AML-193 (cell line): ENCODE results near the gene PTPN3.
A peak's percentile ranks its signal among the peaks of the same experiment; 100 is the strongest.
"Not testable (repeated sequence)": the region's sequence is repeated elsewhere in the genome, so short reads cannot be mapped to it uniquely, and the experiment has no call there.

Experiments used
- DNase-seq, 2 experiments: peaks; one replicate each; lab custom pipeline; 2025; lab: John Stamatoyannopoulos, UW

PTPN3 gene

GRCh38 chr9:109498195-109499092 lies at the start of gene PTPN3:
TSS of gene PTPN3 (minus strand) at chr9:109498307. CDS start at chr9:109463434, 34,873 bp downstream.
- no peak for DNase-seq

GRCh38 chr9:109544954-109545353 lies 46.8 kb upstream of the PTPN3 start:
- not testable (repeated sequence) for DNase-seq

GRCh38 chr9:109542922-109543321 lies 44.8 kb upstream of the PTPN3 start:
- no peak for DNase-seq

- DNase-seq: no peak
Measured at GRCh38 chr9:109538346-109538745, 40.2 kb upstream of the PTPN3 start.

- no peak for DNase-seq
Measured at GRCh38 chr9:109537288-109537687, 39.2 kb upstream of the PTPN3 start.

DNA sequence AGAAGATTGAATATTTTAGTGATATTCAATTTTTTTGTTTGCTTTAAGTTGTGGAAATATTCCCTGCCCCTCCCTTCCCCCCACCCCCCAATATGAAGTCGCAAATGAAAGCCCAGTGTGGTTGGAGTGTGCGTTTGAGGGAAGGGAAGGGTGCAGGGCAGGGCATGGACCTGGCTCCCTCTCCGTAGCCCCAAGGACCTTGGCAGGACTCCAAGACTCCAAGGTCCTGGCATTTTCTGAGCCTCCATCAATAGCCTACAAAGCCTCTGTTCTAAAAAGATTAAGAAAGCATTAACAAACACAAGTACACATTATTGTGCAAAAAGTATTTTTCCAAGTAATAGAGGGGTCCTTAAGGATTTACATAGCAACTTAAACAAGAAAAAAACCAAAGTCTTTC lies 38.8 kb upstream of the PTPN3 start:
- no peak for DNase-seq

- no peak for DNase-seq
Measured at GRCh38 chr9:109535365-109535764, 37.3 kb upstream of the PTPN3 start.

GRCh38 chr9:109534151-109534550 lies 36.0 kb upstream of the PTPN3 start:
- no peak for DNase-seq

GRCh38 chr9:109532652-109533051 lies 34.5 kb upstream of the PTPN3 start:
- not testable (repeated sequence) for DNase-seq

DNA sequence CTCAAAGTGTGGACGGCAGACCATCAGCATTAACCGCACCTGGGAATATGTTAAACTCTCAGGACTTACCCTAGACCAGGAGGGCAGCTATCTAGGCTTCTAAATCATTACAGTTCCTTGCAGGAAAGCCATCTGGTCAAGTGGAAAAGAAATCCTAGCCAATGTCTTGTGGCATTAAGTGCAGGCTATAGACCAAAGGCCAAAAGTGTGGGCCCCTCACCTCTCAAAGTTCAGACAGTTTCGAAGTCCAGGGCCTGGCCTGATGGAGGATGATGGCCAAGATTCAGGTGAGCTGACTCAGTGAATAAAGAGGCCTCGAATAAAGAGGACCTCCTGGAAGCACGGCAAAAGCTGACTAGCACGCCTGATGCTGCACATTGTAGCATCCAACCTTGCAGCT lies 24.0 kb upstream of the PTPN3 start:
- no peak for DNase-seq

DNA sequence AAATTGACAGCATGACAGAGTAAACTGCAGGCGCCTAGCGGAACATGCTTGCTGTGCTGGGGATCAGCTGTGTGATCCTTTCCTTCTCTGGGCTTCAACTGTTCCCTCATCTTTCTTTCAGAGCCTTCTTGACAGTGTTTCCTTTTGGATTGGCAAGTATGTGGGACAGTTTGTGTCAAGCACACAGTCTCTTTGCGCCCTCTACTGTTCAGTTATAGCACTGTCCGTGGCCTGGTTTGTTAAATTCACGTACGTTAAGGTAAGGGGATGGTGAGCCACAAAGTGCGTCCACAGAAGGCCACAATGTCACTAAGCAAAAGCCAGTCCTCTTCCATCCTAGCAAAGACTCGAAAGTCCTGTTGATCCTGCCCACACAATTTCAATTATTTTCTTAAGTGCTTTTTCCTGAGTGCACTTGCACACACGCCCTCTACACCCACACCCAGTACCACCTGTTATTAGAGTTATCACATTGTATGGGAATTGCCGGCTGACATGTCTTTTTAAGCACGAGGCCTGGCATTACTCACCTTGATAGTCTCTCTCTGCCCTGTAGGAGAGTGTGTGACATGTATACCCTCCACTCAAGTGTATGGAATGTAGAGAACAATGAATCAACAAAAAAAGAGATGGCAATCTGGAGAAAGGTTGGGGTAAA lies 22.5 kb upstream of the PTPN3 start:
- DNase-seq: peak; percentile 21 to 36

GRCh38 chr9:109519366-109519765 lies 21.3 kb upstream of the PTPN3 start:
- peak; percentile 3 to 13 for DNase-seq

DNA sequence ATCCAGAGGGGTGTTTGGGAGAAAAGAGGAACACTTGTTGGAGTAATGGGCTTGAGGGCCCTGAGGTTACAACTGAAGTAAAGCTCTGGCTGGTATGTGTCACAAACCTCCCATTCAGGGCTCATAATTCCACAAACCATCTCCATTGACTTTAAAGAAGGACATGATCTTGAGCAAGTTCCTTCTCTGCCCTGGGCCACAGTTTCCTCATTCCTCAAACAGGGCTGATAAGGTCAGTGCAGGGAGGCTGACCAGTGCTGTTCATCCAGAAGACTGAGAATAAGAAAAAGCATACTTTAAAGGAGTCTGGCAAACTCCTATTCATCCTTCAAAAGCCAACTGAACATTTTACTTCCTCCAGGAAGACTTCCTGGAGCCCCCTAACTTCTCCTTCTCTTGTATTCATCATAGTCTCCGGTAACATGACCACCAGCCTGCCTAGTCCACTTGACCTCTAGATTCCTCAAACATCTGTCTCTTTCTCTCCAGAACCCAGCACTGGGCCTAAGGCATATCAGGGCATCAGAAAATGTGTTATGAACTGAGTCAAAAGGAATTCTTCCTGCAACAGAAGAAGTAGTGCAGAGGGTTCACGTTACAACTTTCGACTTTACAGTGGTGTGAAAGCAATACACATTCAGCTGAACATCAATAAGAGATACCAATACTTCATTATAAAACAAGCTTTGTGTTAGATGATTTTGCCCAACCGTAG lies 20.7 kb upstream of the PTPN3 start:
- no peak for DNase-seq

- DNase-seq: no peak
Measured at GRCh38 chr9:109517901-109518377, 19.8 kb upstream of the PTPN3 start.

DNA sequence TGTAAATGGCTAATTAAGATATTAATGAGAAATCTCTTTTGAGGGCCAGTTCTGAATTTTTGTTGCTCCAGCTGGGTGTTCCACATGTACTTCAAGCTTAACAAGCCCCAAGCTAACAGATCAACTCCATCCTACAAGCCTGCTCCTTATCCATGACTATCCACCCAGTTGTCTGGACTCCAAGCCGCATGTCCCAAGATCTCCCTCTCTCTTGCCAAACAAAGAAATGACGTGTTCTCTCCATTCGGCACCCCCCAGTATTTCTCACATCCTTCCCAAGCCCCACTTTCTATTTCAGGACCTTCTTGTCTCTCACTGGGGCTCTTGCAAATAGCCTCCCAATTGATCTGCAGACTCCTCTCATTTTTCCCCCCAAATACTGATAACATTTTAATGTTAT lies 15.8 kb upstream of the PTPN3 start:
- no peak for DNase-seq

- DNase-seq: no peak
Measured at GRCh38 chr9:109512170-109512756, 14.2 kb upstream of the PTPN3 start.

DNA sequence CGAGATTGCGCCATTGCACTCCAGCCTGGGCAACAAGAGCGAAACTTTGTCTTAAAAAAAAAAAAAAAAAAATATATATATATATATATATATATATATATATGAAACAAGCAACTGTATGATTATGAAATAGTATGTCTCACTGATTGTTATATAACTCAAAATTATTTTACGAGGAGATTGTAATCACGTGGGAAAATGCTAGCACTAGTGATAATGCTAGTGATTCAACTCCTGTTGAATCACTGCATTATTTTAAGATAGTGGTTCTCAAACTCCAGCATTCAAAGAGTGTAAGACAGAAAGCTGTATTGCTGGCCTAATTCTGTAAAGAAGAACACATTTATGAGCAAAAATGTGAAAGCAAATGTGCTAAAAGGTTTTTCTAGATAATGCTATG lies 12.4 kb upstream of the PTPN3 start:
- no peak for DNase-seq

DNA sequence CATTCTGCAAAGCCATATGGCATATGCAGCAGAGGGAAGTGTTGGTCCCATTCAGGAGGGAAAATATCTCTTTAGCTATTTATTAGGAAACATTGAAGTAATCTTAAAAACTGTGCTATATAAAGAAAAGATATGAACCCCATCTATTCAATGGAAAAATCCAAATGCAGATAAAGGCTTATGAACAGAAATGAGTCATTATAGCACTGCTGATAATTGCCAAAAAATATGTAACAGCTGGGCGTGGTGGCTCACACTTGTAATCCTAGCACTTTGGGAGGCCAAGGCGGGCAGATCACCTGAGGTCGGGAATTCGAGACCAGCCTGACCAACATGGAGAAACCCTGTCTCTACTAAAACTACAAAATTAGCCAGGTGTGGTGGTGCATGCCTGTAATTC lies 11.9 kb upstream of the PTPN3 start:
- not testable (repeated sequence) for DNase-seq

DNA sequence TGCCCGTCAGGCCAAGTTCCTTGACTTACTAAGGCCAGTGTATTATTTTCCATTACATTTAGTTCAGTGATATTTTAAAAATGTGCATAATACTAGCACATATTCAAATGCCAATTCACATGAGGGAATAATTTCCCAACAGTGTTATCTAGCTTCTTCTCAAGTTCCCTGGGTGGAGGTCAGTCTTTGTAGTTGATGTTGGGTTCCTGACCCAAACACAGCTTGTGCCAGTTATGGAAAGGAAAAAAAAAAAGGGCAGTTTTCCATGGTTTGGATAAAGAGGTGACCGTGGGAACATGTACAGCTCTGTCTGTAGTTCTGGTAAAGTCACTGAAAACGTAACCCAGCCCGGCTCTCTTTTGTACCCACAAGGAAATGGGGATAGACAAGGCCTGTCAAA lies 11.5 kb upstream of the PTPN3 start:
- DNase-seq: no peak

DNA sequence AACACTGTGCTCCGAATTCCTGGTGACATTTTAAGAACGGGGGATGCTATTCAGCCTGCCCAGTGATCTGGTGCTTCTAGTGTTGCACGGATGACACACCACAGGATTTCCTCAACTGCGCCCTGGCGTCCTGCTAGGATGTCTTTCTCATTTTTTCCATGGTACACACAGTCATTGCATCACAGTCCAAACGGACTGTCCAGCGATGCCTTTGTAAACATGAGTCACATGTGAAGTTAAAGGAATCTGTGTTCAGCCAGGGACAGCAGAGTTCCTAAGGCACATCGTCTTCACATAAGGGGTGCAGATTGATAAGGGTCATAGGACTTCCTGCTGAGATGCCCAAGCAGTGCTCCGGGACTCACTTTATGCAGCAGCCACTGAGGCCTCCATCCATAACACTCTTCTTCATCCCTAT lies 9.3 kb upstream of the PTPN3 start:
- DNase-seq: no peak

DNA sequence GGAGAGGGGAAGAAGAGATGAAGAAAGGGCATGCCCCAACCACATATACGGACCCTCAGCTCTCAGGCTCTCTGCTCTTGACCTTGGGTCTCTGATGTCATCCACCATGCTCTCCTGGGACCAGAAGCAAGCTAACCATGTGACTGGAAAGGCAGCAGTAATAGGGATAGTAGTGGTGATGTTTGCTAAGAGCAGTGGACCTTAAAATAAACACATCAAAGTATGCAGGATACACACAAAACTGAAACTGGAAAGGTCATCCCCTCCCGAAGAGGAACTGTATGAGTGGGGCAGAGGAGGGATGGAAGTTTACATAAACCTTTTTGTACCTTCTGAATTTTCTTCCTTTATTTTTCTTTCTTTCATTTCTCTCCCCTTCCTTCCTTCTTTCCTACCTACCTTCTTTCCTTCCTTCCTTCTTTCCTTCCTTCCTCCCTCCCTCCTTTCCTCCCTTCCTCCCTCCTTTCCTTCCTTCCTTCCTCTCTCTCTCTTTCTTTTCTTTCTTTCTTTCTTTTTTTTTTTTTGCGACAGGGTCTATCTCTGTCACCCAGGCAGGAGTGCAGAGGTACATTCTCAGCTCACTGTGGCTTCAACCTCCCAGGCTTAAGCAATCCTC lies 8.1 kb upstream of the PTPN3 start:
- DNase-seq: no peak

- DNase-seq: no peak
Measured at GRCh38 chr9:109504689-109505088, 6.6 kb upstream of the PTPN3 start.
